ENCODE results near the gene TAS2R41.

The TAS2R41 gene, protein sequence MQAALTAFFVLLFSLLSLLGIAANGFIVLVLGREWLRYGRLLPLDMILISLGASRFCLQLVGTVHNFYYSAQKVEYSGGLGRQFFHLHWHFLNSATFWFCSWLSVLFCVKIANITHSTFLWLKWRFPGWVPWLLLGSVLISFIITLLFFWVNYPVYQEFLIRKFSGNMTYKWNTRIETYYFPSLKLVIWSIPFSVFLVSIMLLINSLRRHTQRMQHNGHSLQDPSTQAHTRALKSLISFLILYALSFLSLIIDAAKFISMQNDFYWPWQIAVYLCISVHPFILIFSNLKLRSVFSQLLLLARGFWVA

DNA sequence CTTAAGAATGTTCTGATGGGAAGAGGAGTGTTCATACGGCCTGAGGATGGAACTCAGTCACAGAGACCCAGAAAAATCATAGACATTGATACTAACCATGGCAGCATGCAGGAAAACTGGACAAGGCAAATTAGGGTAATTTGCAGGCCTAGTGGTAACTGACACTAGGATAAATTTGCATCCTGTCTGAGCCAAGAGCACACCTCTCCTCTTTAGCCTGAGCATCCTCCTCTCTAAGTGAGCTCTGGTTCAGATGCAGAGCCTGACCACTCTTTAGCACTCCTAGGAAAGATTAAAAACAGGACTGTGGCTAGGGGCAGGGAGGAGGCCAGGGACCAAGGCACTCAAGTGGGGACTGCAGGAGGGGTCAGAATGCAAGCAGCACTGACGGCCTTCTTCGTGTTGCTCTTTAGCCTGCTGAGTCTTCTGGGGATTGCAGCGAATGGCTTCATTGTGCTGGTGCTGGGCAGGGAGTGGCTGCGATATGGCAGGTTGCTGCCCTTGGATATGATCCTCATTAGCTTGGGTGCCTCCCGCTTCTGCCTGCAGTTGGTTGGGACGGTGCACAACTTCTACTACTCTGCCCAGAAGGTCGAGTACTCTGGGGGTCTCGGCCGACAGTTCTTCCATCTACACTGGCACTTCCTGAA is at the start of gene TAS2R41:
Gene TAS2R41, plus strand, starts transcription at position 373 of the 650 bp plus-strand sequence. Its CDS starts 0 bp downstream, at position 373.
- DNase-seq (ENCODE audit: low spot score): no peak

DNA sequence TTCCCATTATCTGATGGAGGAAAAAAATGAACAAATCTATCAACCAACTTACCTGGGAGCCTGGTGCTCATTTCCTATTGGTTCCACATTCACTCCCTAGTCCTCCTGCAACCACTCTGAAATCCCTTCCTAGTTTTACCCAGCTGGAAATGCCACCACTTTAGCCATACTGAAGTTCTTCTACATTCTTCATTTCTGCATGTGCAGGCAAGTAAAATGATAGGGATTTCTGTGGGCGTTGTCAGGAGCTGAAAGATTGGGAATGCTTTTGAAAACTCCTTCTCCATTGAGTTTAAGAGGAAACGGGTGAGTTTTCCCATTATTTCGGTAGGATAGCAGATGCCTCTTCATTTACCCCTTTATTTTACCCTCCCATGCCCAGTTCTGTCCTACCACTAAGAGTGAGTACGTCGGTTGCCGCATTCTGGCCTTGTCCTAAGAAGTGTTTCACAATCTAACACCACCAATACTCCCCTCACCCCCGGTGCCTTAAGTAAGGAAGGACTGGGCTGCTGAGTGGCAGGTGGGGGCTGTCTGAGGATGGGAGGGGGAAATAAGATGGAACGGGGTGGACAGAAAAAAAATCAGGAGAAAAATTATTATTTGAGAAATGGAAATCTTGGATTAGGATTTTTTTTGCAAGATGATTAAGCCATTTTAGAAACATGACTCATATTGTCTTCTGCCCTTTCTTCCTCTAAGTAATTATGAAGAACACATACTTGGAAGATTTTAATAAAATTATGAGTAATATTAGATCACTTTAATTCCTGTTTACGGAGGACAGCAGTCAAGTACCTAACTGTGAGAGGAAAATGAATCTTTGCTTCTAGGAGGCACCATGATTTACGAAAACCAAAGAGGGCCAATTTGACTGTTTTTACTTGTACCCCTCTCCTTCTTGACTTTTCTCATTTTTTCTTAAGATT is 47.6 kb upstream of the TAS2R41 start:
- no peak for DNase-seq (ENCODE audit: low spot score)

DNA sequence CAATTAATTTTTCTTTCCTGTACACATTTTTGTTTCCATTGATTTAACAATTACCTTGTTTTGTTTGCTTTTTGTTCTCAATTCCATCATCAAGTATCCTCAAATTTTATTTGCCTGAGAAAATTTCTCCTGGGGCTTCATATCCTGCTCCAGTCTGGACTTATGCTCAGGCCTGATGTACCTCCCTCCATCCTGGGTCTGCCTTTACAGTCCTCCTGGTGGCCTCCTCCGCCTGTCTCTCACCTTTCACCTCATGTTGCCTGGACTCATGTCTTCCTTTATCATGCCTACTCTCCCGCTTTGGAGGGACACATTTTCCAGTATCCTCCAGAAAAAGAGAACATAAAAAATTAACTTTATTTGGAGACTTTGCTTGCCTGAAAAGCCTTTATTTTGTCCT is 46.6 kb upstream of the TAS2R41 start:
- no peak for DNase-seq (ENCODE audit: low spot score)

DNA sequence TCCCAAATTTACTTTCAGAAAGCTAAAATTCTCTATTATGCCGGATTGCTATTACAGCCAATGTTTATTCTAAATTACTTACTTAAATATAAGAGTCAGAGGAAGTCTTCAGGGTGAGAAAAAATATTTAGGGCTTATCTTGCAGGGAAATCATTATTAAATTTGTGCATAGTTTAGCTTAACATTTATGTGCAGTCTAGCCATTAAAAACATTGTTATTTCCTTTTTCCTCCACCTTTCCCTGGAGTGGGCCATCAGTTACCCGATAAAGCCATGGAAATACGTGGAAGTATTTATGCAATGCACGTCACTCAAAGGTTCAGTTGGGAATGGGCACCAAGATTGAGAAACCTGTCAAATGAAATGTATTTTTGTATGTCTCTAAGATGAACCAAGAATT is 43.9 kb upstream of the TAS2R41 start:
- no peak for DNase-seq (ENCODE audit: low spot score)

DNA sequence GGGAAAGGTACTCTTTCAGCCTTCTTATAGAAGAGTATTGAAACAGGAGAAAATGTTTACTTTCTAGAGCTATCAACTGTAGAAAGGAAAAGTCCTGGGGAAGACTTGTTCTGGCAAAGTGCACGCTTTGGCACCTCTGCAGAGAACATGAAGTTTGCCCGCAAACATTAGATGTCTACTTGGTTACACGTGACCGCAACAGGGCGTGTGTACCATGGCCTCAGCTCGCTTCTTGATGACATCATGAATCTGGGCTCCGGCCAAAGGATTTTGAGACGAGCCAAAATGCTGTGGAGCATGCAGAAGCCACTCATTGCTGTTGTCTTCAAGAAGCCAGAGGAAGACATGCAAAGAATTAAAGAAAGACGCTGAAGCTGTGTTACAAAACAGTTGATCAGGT is 43.0 kb upstream of the TAS2R41 start:
- DNase-seq (ENCODE audit: low spot score): no peak

DNA sequence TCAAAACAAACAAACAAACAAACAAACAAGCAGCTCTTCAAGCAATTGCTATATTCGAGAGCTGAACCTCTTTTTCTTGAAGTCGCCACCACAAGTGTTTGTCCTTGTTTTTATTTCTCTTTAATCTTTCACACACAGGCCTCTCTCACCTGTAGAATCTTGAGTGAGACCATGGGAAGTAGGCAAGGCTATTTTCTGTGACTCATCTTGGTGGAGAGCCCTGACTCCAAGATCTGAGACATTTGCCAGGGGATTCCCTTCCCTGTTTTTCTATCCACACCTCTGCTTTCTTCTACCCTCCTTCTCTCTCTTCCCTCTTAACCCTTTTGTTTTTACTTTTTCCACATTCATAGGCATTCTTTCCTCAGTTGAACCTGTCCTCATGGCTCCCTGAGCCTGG is 42.4 kb upstream of the TAS2R41 start:
- no peak for DNase-seq (ENCODE audit: low spot score)

DNA sequence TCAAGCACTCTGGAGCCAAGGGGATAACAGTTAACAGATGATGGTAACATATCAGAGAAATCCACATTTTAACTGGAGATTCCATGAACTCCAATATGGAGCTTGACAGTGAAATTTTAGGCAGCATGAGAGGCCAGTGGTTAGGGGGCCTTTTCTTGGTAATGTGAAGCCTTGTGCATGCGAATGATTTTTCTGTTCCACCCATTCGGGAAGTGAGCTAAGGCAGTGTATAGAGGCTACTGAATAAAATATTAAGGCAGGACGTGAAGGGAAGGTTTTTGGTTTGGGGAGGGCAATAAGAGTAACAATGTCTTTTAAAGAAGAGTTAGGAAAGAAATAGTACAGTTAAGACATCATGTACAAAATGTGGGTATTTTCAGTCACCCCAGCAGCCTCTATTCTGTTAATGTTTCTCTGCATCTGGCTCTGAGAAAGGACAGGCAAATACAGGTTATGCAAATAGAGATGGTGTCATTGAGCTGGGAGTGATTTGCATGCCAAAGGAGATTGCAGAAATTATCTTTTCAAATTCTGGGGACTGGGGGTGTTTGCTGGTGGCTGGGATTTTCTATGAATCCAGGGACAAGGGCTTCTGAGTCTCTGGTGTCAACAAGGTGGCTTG is 41.2 kb upstream of the TAS2R41 start:
- no peak for DNase-seq (ENCODE audit: low spot score)

DNA sequence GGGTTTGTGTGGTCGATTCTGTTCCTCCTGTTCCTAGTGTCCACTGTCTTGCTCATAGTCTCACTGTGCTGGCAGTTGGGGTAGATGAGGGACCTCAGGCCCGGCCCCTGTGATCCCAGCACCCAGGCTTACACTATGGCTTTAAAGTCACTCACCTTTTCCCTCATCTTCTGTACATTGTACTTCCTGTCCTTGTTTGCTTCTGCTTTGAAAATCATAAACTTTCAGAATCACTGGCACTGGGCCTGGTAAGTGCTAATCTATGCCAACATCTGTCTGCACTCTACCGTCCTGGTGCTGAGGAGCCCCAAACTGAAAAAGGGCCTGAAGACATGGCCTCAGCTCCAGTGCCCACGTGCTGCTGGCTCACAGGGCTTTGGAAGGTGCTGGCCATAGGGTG is 40.1 kb upstream of the TAS2R41 start:
- no peak for DNase-seq (ENCODE audit: low spot score)

DNA sequence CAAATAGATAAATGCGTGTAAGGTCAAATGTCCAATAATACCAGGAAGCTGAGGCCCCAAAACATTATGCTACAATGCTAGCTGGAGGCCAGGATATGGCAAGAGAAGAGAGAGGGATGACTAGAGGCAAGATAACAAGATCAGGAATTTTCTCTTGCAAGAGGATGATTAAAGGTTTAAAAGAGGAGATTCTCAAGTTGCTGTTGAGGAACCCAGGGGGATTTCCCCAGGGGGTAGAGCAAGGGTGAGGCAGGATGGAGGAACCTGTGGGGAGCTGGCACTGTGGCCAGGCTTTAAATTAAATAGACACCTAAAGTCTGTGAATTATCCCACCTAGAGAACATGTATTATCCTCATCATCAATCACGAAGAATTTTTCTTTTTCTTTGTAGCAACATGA is 37.8 kb upstream of the TAS2R41 start:
- no peak for DNase-seq (ENCODE audit: low spot score)

DNA sequence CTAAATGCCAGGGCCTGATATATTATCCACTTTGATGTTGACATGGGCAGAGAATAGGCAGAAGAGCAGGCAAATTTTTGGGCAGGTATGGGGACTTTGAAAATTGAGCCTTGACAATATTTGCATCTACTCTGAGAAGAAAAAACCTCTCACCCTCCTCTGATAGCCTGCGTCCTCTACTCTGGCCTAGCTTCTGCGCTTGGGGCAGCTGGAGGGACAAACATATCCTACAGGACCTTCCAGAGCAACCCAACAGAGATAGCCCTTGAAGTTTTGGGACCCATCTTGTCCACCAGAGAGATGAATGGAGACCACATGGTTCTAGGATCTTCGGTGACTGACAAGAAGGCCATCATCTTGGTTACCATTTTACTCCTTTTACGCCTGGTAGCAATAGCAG is 34.5 kb upstream of the TAS2R41 start, which contains the start of gene TAS2R60:
Gene TAS2R60, plus strand, starts transcription at position 301 of the 400 bp plus-strand sequence. Its CDS starts 0 bp downstream, at position 301.
- DNase-seq (ENCODE audit: low spot score): no peak

DNA sequence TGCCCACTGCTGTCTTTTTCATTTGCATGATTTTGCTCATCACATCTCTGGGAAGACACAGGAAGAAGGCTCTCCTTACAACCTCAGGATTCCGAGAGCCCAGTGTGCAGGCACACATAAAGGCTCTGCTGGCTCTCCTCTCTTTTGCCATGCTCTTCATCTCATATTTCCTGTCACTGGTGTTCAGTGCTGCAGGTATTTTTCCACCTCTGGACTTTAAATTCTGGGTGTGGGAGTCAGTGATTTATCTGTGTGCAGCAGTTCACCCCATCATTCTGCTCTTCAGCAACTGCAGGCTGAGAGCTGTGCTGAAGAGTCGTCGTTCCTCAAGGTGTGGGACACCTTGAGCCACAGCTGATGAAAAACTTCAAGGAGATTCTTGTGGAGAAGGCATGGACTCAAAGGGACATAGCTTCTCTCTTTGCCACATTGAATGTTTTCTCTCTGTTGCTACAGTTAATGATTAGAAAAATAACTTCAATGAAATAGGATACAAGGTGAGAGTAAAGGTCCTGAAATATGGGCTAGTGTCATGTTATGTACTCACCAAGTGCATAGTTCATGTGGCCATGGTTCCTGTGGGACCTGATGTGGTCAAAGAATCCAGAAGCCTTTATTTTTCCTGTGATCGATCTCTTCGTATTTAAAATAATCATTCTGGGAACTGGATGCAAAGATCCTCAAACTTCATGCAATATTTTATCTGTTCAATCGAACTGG is 33.5 kb upstream of the TAS2R41 start:
- DNase-seq (ENCODE audit: low spot score): no peak

DNA sequence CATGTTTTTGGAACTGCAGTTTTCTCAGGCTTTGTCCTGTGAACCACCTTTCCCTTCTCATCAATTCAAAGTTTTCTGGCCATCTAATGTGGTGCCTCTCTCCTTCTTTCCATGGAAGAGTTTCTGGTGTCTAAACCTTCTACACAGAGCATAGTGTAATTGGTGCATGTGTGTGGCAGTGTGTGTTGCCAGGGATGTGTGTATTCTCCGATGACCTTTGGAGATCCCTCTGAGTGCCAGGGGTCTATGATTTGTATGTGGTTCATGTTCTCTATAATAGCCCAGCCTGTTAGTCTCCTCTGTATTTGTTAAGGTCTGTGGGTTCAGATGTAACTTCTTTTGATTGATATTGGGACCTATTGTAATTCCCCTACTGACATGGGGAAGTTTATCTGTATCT is 32.9 kb upstream of the TAS2R41 start:
- no peak for DNase-seq (ENCODE audit: low spot score)

DNA sequence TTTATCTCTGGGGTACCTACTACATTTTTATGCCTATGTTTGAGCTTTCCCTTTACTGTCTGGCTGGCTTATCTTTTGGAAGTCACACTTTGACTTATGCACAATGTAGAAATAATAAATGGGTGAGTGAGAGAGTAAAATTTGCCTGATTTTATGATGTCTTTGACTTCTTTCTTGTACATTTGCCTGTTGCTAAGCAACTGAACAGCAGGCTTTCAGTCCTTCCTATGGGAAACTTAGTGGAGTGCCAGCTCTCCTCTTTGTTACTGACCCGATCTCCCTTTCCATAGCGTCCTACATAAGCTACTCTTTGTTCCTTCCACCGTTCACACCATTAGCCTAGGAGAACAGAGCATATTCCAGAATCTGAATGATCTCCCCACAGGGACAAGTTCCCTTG is 30.2 kb upstream of the TAS2R41 start:
- no peak for DNase-seq (ENCODE audit: low spot score)

DNA sequence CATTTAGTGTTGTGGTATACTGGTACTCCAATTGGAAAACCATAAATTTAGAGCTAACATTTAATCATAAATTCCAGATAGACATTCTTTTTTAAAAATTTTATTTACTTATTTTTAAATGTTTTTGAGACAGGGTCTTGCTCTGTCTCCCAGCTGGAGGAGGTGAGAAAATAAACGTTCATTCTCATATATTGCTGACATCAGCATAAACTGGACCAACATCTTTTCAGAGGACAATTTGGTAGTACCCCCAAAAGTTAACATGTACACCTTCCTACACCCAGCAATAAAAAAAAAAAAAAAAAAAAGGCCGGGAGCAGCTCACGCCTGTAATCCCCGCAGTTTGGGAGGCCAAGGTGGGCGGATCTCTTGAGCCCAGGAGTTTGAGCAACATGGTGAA is 29.2 kb upstream of the TAS2R41 start:
- no peak for DNase-seq (ENCODE audit: low spot score)

DNA sequence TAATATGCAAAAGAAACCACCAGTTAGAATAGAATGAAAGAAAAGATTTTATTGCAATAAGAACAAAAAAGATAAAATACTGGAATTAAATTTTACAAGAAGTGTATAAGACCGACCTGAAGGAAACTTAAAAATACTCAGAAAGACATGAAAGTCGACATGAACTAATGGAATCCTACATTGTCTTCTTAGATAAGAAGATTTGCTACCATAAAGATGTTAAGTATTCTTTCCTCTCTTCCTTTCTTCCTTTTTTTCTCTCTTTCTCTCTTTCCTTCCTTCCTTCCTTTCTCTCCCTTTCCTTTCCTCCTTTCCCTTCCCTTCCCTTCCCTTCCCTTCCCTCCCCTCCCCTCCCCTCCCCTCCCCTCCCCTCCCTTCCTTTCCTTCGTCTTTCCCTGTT is 27.9 kb upstream of the TAS2R41 start:
- DNase-seq (ENCODE audit: low spot score): no peak

DNA sequence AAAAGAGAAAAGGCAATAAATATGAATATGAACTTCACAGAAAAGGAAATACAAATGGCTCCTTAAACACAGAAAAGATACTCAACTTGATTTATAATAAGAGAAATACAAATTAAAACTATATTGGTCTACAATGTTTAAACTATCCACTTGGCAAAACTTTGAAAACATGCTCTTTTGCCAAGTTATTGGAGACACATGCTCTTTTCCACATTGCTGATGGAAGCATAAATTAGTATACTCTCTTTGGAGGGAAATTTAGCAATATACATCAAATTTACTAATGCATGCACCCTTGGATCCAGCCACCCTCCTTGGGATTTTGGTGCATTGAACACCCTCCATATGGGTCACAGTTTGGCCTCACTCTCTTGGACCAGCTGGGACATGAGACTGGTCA is 26.6 kb upstream of the TAS2R41 start:
- no peak for DNase-seq (ENCODE audit: low spot score)

DNA sequence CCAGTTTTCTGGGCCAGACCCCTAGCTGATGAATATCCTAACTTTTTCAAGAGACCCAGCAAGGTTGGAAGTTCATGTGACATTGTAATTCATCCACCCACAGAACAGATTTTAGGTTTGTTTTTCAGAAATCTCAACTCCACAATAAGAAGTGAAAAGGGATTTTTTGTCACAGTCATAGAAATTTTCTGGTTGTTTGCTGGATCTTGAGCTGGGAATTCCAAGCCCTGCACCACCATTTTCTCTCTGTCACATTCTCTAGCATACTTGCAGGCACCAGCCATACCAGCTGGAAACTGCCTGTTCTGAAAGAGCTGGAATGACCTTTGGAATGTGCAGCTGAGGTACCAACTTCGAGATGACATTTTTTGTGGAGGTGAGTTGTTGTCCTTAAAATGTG is 25.9 kb upstream of the TAS2R41 start:
- DNase-seq (ENCODE audit: low spot score): no peak

DNA sequence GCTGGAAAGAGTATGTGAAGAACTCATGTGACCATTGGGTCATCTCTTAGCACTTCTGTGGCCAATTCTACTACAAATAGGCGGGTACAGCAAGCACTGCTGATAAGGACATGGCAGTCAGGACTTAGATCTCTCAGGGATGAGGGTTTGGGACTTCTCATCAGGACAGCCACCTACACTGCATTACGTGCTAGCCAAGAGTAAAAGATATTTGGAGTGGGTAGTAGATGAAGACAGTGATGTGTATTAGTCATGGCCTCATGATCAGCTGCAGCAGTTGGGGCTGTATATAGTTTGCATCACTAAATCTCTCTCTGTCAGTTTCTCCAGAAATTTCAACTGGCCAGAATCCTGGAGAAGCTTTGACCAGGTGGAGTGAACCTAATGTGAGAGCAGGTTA is 25.2 kb upstream of the TAS2R41 start:
- no peak for DNase-seq (ENCODE audit: low spot score)

DNA sequence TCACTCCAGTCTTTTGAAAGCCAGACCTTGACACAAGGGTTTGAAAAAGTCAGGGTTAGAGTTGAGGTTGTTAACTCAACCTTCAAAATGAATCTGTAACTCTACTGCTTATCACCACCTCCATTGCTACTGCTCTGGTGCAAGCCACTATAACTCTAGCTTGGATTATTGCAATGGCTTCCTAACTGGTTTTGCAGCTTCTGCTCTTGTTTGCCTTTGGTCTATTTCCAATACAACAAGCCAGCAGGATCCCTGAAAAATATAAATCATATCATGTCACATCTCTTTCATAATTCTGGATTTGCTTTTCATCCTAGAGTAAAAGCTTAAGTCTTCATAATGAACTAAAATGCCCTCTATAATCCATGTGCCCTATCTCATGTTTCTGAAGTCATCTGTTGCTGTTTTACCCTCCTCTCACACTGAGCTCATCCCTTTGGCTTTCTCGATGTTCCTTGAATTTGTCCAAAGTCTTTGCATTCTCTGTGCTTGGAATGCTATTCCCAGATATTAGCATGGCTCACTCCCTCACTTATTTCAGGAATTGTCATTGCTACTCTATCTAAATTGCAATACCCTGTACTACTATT is 23.5 kb upstream of the TAS2R41 start:
- DNase-seq (ENCODE audit: low spot score): no peak

DNA sequence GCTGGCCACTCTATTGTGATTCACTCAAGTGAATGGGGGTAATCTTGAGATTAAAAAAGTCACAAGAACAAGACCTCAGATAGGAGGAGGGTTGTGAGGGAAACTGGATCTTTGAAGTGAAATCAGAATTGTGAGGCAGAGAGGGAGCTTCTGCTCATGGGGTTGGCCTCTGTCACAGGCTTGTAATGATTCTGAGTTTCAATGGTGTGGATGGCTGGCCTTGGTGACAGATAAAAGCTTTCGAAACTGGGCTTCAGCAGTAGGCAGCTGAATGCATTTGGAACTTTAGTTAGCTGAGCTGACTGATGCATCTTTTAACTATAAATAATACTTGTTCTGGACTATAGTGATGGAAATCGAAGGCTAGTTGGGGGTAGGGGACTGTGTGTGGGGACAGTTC is 22.2 kb upstream of the TAS2R41 start:
- DNase-seq (ENCODE audit: low spot score): no peak

DNA sequence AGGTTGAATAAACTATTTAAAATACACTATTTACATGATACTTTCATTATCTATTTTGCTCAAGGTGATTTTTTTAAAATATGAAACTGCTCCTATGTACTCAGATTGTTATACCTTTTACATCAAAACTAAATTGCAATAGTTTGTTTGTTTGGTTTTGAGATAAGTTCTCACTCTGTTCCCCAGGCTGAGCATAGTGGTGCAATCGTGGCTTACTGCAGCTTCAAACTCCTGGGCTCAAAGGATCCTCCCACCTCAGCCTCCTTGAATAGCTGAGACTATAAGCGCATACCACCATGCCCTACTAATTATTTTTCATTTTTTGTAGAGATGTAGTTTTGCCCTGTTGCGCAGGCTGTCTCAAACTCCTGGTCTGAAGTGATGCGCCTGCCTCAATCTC is 21.7 kb upstream of the TAS2R41 start:
- no peak for DNase-seq (ENCODE audit: low spot score)

All from pons (tissue), 1 donor.